A549 (cell line): ENCODE results near the gene IRF3. TPM values are rescaled to one million over a fixed set of nuclear protein-coding genes. Genes with fewer than 3 reads are reported as not detected.

Experiments used
- ATAC-seq, 2 experiments: fragments of 200-7000 bp in 1 of 2; fragments of >200 bp in 1 of 2; cut with Nextera tagmentation in 1 of 2; cut with Tn5 transposase in 1 of 2; 3 replicates each; pipeline versions ENCODE4 v1.8.0 to v1.9.1; 2018 to 2020; ENCODE audit warnings: mild to moderate bottlenecking in 1 of 2, moderate library complexity in 1 of 2
- CTCF ChIA-PET: fragments of 300-600 bp; sonication (Branson Sonifier 250); formaldehyde crosslinking; extraction: SDS; loops from one replicate; lab custom pipeline; 2021; ENCODE audit warnings: antibody characterized with exemption, inconsistent platforms; lab: Yijun Ruan, JAX
- POLR2A ChIA-PET: fragments of 350-600 bp; formaldehyde crosslinking; extraction: SDS; loops from one replicate; lab custom pipeline; 2021; ENCODE audit warnings: antibody characterized with exemption, inconsistent platforms; lab: Yijun Ruan, JAX
- DNase-seq, 2 experiments: peaks; one replicate each; pipeline versions ENCODE4 v3.0.0 to v3.0.0-alpha.2; 2011 to 2016; ENCODE audit warnings: low read depth in 1 of 2, low spot score in 1 of 2
- FAIRE-seq: peaks from 2 replicates; lab custom pipeline; 2011; peaks lifted over from hg19 to GRCh38; lab: Jason Lieb, UNC
- H3K27ac ChIP-seq, 2 experiments: fragments of >200 bp; sonication (Bioruptor Twin); formaldehyde crosslinking; 3 replicates each; pipeline ENCODE4 v1.5.1; 2016 to 2017
- H3K4me1 ChIP-seq: fragments of >200 bp; sonication (Bioruptor Twin); formaldehyde crosslinking; 3 replicates; pipeline ENCODE4 v1.6.1; 2016
- H3K4me2 ChIP-seq: fragments of >200 bp; sonication (Bioruptor Twin); formaldehyde crosslinking; 3 replicates; pipeline ENCODE4 v1.6.1; 2016
- H3K4me3 ChIP-seq: fragments of >200 bp; sonication (Bioruptor Twin); formaldehyde crosslinking; 3 replicates; pipeline ENCODE4 v1.5.1; 2016
- H3K9me3 ChIP-seq: fragments of >200 bp; sonication (Bioruptor Twin); formaldehyde crosslinking; 3 replicates; pipeline ENCODE4 v1.6.1; 2016
- BCL3 ChIP-seq: fragments of >200 bp; sonication (Bioruptor Twin); formaldehyde crosslinking; IDR thresholded peaks from 3 replicates; pipeline ENCODE4 v1.6.1; 2016
- BHLHE40 ChIP-seq: IDR thresholded peaks from 2 replicates; pipeline ENCODE4 v1.6.1; 2012; ENCODE audit warnings: low read depth, low read length, inconsistent platforms
- CHD2 ChIP-seq: fragments of 150-350 bp; IDR thresholded peaks from 2 replicates; pipeline ENCODE4 v1.6.1; 2014; ENCODE audit warnings: low read length; ENCODE audit not compliant: partially characterized antibody
- EHF ChIP-seq: fragments of 250-450 bp; sonication (Bioruptor Pico); IDR thresholded peaks from 2 replicates; pipeline ENCODE4 v1.5.0; 2020; ENCODE audit warnings: mild to moderate bottlenecking
- EHMT2 ChIP-seq: fragments of 200-600 bp; sonication (generic); IDR thresholded peaks from 2 replicates; pipeline ENCODE4 v1.6.1; 2016; ENCODE audit warnings: antibody characterized with exemption, low read depth, mild to moderate bottlenecking, moderate library complexity
- EP300 ChIP-seq, 2 experiments: fragments of >200 bp; sonication (Bioruptor Twin); formaldehyde crosslinking; IDR thresholded peaks; 2 replicates in 1 of 2; 3 replicates in 1 of 2; pipeline ENCODE4 v1.6.1; 2016 to 2017
- FOXS1 ChIP-seq: fragments of 250-450 bp; sonication (Bioruptor Pico); IDR thresholded peaks from 2 replicates; pipeline ENCODE4 v1.5.0; 2020; ENCODE audit warnings: mild to moderate bottlenecking, moderate library complexity
- GATA3 ChIP-seq: IDR thresholded peaks from 2 replicates; pipeline ENCODE4 v1.6.1; 2012; ENCODE audit warnings: borderline replicate concordance
- HEYL ChIP-seq: fragments of 250-450 bp; sonication (Bioruptor Pico); IDR thresholded peaks from 2 replicates; pipeline ENCODE4 v1.8.0; 2021; ENCODE audit warnings: mild to moderate bottlenecking, moderate library complexity
- HOXB5 ChIP-seq: fragments of 250-450 bp; sonication (Bioruptor Pico); IDR thresholded peaks from 2 replicates; pipeline ENCODE4 v1.5.0; 2020; ENCODE audit warnings: mild to moderate bottlenecking, moderate library complexity
- JUNB ChIP-seq: fragments of >200 bp; sonication (Bioruptor Twin); formaldehyde crosslinking; IDR thresholded peaks from 2 replicates; pipeline ENCODE4 v1.6.1; 2016
- KDM5A ChIP-seq: fragments of 200-600 bp; sonication (generic); IDR thresholded peaks from 2 replicates; pipeline ENCODE4 v1.6.1; 2016; ENCODE audit warnings: antibody characterized with exemption, mild to moderate bottlenecking
- MAX ChIP-seq: IDR thresholded peaks from 2 replicates; pipeline ENCODE4 v1.6.1; 2012
- MAZ ChIP-seq: fragments of 150-350 bp; IDR thresholded peaks from 2 replicates; pipeline ENCODE4 v1.6.1; 2014; ENCODE audit warnings: antibody characterized with exemption, low read depth, low read length, borderline replicate concordance
- MYC ChIP-seq: IDR thresholded peaks from 2 replicates; pipeline ENCODE4 v1.6.1; 2012; ENCODE audit warnings: mild to moderate bottlenecking, inconsistent platforms, low read length, improper control_type of control experiment, borderline replicate concordance
- NFE2L2 ChIP-seq: fragments of 150-350 bp; conservative IDR thresholded peaks from 2 replicates; pipeline ENCODE4 v1.6.1; 2014; ENCODE audit warnings: low read length
- PHF8 ChIP-seq: fragments of 200-600 bp; sonication (generic); IDR thresholded peaks from 2 replicates; pipeline ENCODE4 v1.6.1; 2016; ENCODE audit warnings: low read depth, mild to moderate bottlenecking, antibody characterized with exemption, moderate library complexity, borderline replicate concordance
- POLR2AphosphoS2 ChIP-seq: conservative IDR thresholded peaks from 2 replicates; pipeline ENCODE4 v1.6.1; 2012; ENCODE audit warnings: low read length, improper control_type of control experiment, inconsistent platforms
- RAD21 ChIP-seq, 2 experiments: fragments of >200 bp in 1 of 2; sonication (Bioruptor Twin) in 1 of 2; formaldehyde crosslinking in 1 of 2; IDR thresholded peaks in 1 of 2; conservative IDR thresholded peaks in 1 of 2; 2 replicates in 1 of 2; 3 replicates in 1 of 2; pipeline ENCODE4 v1.6.1; 2012 to 2018; ENCODE audit warnings: inconsistent platforms in 1 of 2
- ZC3H11A ChIP-seq: fragments of 450-650 bp; IDR thresholded peaks from 2 replicates; pipeline ENCODE4 v1.6.1; 2014; ENCODE audit warnings: antibody characterized with exemption, mild to moderate bottlenecking
- ZFP36 ChIP-seq: fragments of 450-650 bp; IDR thresholded peaks from 2 replicates; pipeline ENCODE4 v1.6.1; 2014; ENCODE audit warnings: borderline replicate concordance; ENCODE audit not compliant: partially characterized antibody
- ZNF302 ChIP-seq: fragments of 250-450 bp; sonication (Bioruptor Pico); IDR thresholded peaks from 2 replicates; pipeline ENCODE4 v1.9.0; 2021; ENCODE audit warnings: inconsistent platforms, mild to moderate bottlenecking, moderate library complexity
- ZSCAN20 ChIP-seq: fragments of 250-450 bp; sonication (Bioruptor Pico); IDR thresholded peaks from 2 replicates; pipeline ENCODE4 v1.8.0; 2022; ENCODE audit warnings: mild to moderate bottlenecking, moderate library complexity
- WGBS: methylation state at CpG from one replicate; pipeline ENCODE4 v1.1.6; 2017; ENCODE audit errors: missing lambda C conversion rate; 5-methylcytosine and 5-hydroxymethylcytosine counted together
- polyA plus RNA-seq, 4 experiments: library from polyadenylated mRNA; depleted of rRNA in 3 of 4; stranded (reverse); fragments of >200 nt; fragmentation: RNase III in 1 of 4; extraction: RNeasy Plus Mini Kit Qiagen cat#74134 plus additional on column Dnase treatment in 1 of 4; gene quantifications; 2 replicates in 3 of 4; 3 replicates in 1 of 4; pipeline ENCODE4 v1.2.3, GENCODE V29; 2011 to 2017
- TF ChIP-seq, protein P1 (sequence below): fragments of 250-450 bp; sonication (Bioruptor Pico); IDR thresholded peaks from 2 replicates; pipeline ENCODE4 v1.5.0; 2020; ENCODE audit warnings: low read depth, mild to moderate bottlenecking, moderate library complexity
- TF ChIP-seq, protein P2 (sequence below): fragments of 450-650 bp; IDR thresholded peaks from 2 replicates; pipeline ENCODE4 v1.6.1; 2014; ENCODE audit warnings: antibody characterized with exemption
- TF ChIP-seq, protein P3 (sequence below): fragments of 150-350 bp; IDR thresholded peaks from 2 replicates; pipeline ENCODE4 v1.6.1; 2014; ENCODE audit warnings: low read depth, mild to moderate bottlenecking, low read length

Gene IRF3
- polyA plus RNA-seq, 2 of the 4 experiments (the other 2 are of a cell fraction): 54.0 to 103 TPM

GRCh38 chr19:49672131-49672919 lies 6.7 kb upstream of the IRF3 start (continued):
- TF ChIP-seq EHF (CRISPR knock-in tag) (no peak), MAZ (0 out of 2 replicates have a peak, but pooled peaks have one; percentile 78)

DNA sequence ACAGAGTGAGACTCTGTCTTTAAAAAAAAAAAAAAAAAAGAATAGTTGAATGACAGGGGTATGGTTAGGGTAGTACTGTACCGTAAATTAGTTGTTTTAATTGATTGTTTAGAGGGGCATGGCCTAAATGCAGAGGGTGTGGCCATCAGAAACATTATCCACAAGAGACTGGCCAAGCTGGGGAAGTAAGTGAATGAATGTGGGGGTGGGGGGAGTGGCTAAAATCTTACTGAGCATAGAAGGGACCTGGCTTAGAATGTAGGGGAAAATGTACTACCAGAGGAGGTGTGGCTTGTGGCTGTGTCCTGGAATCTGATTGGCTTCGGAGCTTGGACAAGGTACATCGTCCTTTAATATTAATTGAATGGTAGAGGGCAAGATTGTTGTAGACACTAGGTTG lies 3.9 kb upstream of the IRF3 start:
- FAIRE-seq (no peak), ATAC-seq (no peak), DNase-seq (no peak)
- Histone ChIP-seq H3K4me1 (peaks cover 15% of the 10 kb centered on the region), H3K4me3 (no peak overlapping the region), H3K4me2 (no peak overlapping the region), H3K9me3 (no peaks in the 10 kb centered on the region), H3K27ac (no peak overlapping the region)
- ChIA-PET CTCF (interaction anchor here (0.5 to 21.2 kb wide), 7 partner anchors 5 to 167 kb away, joined by 3 to 326 read pairs (median 15); partner anchors contain the start of genes BCL2L12, IRF3, PRMT1 and RRAS), POLR2A (no interaction called here)
- no peak for TF ChIP-seq GATA3
- TF ChIP-seq, protein P1, sequence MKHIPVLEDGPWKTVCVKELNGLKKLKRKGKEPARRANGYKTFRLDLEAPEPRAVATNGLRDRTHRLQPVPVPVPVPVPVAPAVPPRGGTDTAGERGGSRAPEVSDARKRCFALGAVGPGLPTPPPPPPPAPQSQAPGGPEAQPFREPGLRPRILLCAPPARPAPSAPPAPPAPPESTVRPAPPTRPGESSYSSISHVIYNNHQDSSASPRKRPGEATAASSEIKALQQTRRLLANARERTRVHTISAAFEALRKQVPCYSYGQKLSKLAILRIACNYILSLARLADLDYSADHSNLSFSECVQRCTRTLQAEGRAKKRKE (CRISPR knock-in tag): no peak
- TF ChIP-seq PHF8: no peak
- no peak for TF ChIP-seq ZC3H11A
- no peak for TF ChIP-seq CHD2
- TF ChIP-seq KDM5A: no peak
- TF ChIP-seq BHLHE40: no peak
- no peak for TF ChIP-seq ZNF302
- TF ChIP-seq ZSCAN20 (CRISPR knock-in tag): no peak
- TF ChIP-seq RAD21 (conservative IDR thresholded peaks at IDR 0.05 in 1 of 2, IDR thresholded peaks at IDR 0.05 in 1 of 2): no peak
- WGBS: 84% methylated on average over 3 of the region's 3 CpGs

- Histone ChIP-seq H3K9me3 (no peaks in the 10 kb centered on the region), H3K4me1 (peaks cover 22% of the 10 kb centered on the region), H3K27ac (no peak overlapping the region), H3K4me2 (peak overlapping the region; percentile 91; the same call in 1 of the 3 replicates), H3K4me3 (no peak overlapping the region)
- TF ChIP-seq JUNB (no peak), HOXB5 (no peak), GATA3 (no peak), CHD2 (no peak), MAX (no peak), ZFP36 (no peak), FOXS1 (CRISPR knock-in tag) (no peak), BCL3 (no peak), EP300 (IDR thresholded peaks at IDR 0.05) (no peak), POLR2AphosphoS2 (no peak), HEYL (CRISPR knock-in tag) (no peak), NFE2L2 (no peak), MYC (no peak), EHMT2 (no peak)
- TF ChIP-seq, protein P2, sequence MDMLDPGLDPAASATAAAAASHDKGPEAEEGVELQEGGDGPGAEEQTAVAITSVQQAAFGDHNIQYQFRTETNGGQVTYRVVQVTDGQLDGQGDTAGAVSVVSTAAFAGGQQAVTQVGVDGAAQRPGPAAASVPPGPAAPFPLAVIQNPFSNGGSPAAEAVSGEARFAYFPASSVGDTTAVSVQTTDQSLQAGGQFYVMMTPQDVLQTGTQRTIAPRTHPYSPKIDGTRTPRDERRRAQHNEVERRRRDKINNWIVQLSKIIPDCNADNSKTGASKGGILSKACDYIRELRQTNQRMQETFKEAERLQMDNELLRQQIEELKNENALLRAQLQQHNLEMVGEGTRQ: no peak
- TF ChIP-seq, protein P3, sequence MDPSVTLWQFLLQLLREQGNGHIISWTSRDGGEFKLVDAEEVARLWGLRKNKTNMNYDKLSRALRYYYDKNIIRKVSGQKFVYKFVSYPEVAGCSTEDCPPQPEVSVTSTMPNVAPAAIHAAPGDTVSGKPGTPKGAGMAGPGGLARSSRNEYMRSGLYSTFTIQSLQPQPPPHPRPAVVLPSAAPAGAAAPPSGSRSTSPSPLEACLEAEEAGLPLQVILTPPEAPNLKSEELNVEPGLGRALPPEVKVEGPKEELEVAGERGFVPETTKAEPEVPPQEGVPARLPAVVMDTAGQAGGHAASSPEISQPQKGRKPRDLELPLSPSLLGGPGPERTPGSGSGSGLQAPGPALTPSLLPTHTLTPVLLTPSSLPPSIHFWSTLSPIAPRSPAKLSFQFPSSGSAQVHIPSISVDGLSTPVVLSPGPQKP: no peak
- ATAC-seq (no peak), FAIRE-seq (no peak), DNase-seq (no peak)
- ChIA-PET POLR2A (interaction anchor here (2.1 kb wide), 1 partner anchor 9 kb away, joined by 11 read pairs; the partner anchor contains the start of gene PRMT1), CTCF (interaction anchor here (1.2 to 21.2 kb wide), 4 partner anchors 5 to 32 kb away, joined by 3 to 326 read pairs (median 166); partner anchors contain the start of genes BCL2L12, IRF3 and PRMT1)
- 93% methylated on average over 2 of the region's 2 CpGs for WGBS
Measured at GRCh38 chr19:49667473-49667872, 1.8 kb upstream of the IRF3 start.
